KOPT-K1 (cell line): ENCODE results near the gene FBXO8.
"Not testable (repeated sequence)": the region's sequence is repeated elsewhere in the genome, so short reads cannot be mapped to it uniquely, and the experiment has no call there.

Experiments used
- H3K27ac ChIP-seq: fragments of 200-600 bp; sonication (generic); 2 replicates; pipeline ENCODE4 v1.5.1; 2016; ENCODE audit warnings: antibody characterized with exemption, mild to moderate bottlenecking, low read depth, low read length; ENCODE audit not compliant: poor library complexity, severe bottlenecking
- H3K36me3 ChIP-seq: fragments of 200-600 bp; sonication (generic); 2 replicates; pipeline ENCODE4 v1.5.1; 2017; ENCODE audit warnings: antibody characterized with exemption, mild to moderate bottlenecking, low read length, moderate library complexity; ENCODE audit not compliant: insufficient read depth
- H3K9me3 ChIP-seq: fragments of 200-600 bp; sonication (generic); 2 replicates; pipeline ENCODE4 v1.5.1; 2017; ENCODE audit warnings: antibody characterized with exemption, low read length, mild to moderate bottlenecking; ENCODE audit not compliant: insufficient read depth, poor library complexity, severe bottlenecking

The FBXO8 gene

DNA sequence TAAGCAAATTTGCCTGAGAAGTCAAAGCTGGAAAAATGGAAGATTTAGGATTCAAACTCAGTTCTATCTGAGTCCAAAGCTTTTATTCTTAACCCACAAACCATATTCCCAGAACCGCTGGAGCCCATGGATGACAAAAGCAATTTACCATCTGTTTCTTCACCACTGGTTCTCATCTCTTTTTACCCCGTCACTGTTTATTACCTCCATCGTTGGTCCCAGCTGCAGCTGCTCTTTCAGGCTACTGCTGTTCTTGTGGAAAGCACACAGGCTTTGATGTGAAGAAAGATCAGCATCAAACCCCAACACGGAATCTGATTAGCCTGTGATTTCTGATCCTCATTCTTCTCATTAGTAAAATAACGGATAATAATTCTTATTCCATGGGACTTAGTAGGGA, 9.5 kb downstream of the FBXO8 start:
- Histone ChIP-seq H3K36me3 (no peaks in the 10 kb centered on the region), H3K9me3 (no peaks in the 10 kb centered on the region), H3K27ac (no peak overlapping the region)

DNA sequence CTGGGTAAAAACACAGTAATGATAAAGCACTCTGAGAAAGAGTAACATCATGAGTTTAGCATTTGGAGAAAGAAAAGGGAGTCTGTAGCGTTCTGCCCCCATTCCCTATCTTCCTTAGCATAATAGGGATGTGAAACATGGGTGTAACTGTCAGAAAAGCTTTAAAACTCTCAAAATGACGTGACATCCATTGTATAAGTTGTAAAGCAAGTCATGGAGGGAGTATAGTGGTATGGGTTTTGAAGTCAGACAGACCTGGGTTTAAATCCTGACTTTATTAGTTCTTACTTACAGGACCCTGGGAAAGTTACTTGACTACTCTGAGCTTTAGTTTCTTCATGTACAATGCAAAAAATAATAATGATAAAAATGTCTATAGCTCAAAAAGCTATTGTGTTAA, 17.1 kb downstream of the FBXO8 start:
- H3K36me3 ChIP-seq, result 0 out of 2 replicates have a peak, but pooled peaks cover 4% of the 10 kb centered on the region
- no peak overlapping the region for H3K27ac ChIP-seq
- H3K9me3 ChIP-seq, result no peaks in the 10 kb centered on the region

DNA sequence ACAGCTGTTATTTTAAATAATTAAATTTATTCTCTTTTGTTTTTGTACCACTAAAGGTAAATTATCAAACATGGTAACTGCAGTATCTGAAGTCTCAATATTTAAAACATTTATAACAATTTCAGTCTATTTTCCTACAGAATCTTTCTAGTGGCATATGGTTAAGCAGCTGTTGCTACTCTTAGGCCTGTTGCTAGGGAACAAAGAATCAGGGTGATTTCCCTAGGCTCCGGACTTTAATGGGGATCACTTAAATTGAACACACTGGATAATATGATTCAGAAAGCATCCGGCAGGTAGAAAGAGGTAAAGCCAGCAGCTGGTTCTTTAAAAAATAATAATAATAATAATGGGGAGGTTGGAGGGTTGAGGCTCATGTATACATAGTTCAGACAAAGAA, 17.6 kb downstream of the FBXO8 start:
- Histone ChIP-seq H3K36me3 (0 out of 2 replicates have a peak, but pooled peaks cover 4% of the 10 kb centered on the region), H3K27ac (no peak overlapping the region)

DNA sequence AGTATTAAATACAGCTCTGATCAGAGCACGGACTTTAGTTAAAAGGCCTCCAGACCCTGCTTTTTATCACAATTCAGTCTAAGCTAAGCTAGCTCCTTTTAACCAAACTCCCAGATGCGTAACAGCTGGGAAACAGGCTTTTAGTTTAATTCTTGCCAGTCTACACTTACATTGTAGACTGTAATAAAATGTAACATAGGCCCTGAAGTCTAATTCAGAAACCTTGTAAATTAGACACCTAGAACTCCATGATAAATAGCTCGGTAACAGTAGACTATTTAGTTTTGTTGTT, 20.1 kb downstream of the FBXO8 start:
- no peak overlapping the region for H3K27ac ChIP-seq
- H3K36me3 ChIP-seq, result 0 out of 2 replicates have a peak, but pooled peaks cover 4% of the 10 kb centered on the region
- H3K9me3 ChIP-seq, result no peaks in the 10 kb centered on the region

More for the DNA sequence above, 17.6 kb downstream of the FBXO8 start:
- H3K9me3 ChIP-seq, result no peaks in the 10 kb centered on the region

DNA sequence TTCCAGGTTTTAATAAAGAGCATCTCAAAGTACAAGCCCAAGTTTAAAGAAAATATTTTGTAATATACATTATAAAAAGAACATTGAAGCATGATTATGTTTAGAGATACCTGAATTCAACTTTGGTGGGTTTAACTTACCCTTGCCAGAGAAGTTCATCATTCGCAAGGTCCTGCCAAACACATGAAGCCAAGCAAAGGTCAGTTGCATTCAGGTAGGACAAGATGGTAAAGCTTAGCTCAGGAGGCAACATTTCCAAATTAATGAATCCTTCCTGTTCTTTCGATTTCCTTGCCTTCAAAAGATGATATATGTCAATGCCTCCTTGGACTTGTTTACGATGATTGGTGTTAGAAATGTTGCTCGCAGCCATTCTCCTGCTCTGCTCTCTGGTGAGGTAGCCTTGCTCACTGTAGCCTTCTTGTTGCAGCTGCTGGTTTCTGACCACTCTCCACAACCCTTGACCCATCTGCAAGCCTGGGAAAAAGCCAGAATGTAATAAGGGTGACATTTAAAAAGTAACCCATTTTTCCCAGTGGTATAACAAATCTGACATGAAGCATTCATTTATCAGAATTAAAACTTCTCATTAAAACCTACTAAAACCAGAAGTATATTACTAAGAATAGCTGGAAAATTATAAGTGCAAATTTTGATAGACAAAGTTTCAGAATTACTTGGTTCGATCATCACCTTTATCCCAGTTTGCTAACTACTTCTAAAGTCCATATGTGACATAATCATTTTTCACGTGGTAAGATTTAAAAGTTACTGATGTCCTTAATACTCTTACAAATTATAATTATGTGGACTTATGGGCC, 20.6 kb downstream of the FBXO8 start:
- H3K9me3 ChIP-seq, result no peaks in the 10 kb centered on the region
- H3K27ac ChIP-seq, result no peak overlapping the region
- 0 out of 2 replicates have a peak, but pooled peaks cover 4% of the 10 kb centered on the region for H3K36me3 ChIP-seq

DNA sequence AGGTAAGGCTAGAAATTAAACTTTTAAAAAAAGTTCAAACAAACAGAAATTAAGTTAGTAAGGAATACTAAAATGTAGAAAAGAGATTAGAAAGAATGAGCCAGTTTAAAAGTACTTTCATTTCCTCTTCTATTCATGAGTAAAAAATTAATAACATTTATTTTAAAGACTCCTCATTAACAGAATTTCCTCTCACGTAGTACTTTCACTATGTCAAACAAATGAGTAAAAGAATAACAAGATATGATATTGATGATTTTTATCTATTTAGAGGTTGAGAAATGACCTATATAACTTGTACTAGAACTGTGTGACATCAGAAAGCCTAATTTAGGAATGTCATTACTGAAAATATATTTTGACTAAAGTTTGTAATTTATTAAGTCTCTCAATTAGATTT, 22.0 kb downstream of the FBXO8 start:
- H3K36me3 ChIP-seq, result 0 out of 2 replicates have a peak, but pooled peaks cover 13% of the 10 kb centered on the region
- not testable (repeated sequence) for H3K9me3 ChIP-seq, H3K27ac ChIP-seq

DNA sequence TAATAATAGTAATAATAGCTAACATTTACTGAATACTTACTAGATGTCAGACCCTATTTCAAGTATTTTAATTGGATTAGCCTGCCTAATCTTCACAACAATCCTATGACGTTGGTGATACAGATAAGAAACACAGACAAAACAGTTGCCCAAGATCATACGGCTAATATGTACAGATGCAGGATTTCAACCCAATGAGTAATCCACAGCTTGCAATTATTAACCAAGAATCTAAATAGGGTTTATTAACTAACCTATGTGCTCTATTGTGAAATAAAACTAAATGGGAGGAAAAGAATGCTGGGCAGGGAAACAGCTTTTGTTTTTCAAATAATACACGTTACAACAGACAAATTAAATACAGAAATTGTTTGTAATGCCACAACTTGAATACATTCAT, 23.4 kb downstream of the FBXO8 start:
- H3K9me3 ChIP-seq, result no peaks in the 10 kb centered on the region
- H3K27ac ChIP-seq, result no peak overlapping the region
- 0 out of 2 replicates have a peak, but pooled peaks cover 13% of the 10 kb centered on the region for H3K36me3 ChIP-seq

DNA sequence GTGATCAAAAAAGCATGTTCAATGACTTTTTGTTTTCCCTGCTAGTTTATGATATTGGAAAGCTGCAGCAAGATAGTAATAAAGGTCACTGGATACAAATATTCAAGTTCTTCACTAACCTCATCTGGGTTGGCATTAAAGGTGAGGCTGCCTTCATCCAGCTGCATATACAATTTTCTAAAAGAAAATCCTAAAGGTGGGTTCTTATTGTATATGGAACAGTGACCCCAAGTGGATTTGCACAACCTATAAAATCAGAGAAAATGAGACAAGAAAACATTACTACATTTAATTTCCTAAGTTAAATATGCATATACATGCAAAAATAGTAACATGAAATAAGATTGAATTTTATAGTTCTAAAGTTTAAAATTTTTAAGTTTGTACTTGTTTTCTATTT, 23.9 kb downstream of the FBXO8 start:
- Histone ChIP-seq H3K36me3 (0 out of 2 replicates have a peak, but pooled peaks cover 13% of the 10 kb centered on the region), H3K9me3 (no peaks in the 10 kb centered on the region), H3K27ac (no peak overlapping the region)

DNA sequence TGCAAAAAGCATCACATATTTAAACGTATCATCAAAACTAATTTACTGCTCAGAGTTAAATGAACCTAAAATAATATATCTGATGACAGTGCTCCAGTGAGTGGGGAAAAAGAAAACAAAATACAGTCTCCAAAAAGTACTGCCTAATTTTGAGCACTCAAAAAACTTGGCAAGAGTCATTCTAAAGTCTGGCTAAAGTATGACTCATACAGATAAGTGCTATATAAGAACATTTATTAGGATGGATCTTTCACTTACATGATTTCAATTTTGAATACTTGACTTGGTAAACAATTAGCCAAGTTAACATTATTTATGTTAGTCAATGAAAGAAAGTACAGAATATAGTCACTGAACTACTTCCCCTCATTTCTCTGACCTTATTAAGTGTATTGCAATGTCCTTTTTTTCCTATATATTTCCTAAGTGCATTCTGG, 27.2 kb downstream of the FBXO8 start:
- H3K27ac ChIP-seq, result no peak overlapping the region
- 0 out of 2 replicates have a peak, but pooled peaks cover 8% of the 10 kb centered on the region for H3K36me3 ChIP-seq
- H3K9me3 ChIP-seq, result no peaks in the 10 kb centered on the region

DNA sequence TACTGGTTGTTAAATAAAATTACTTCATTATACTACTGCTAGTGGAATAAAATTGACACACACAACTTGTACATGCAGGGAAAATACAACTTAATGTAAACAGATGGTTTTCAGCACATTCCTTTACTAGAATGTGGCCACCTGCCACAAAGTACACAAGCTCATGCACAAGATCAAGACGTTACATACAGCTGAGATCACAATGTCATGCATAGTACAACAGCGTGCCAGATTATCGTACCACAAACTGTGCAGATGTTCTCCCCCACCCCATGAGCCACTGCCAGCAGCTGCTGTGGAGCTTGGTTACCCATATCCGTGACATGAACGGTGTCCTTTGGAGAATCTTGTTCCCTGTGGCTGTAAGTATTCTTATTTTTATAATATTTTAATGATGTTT, 27.7 kb downstream of the FBXO8 start:
- Histone ChIP-seq H3K27ac (no peak overlapping the region), H3K36me3 (0 out of 2 replicates have a peak, but pooled peaks cover 8% of the 10 kb centered on the region), H3K9me3 (no peaks in the 10 kb centered on the region)

DNA sequence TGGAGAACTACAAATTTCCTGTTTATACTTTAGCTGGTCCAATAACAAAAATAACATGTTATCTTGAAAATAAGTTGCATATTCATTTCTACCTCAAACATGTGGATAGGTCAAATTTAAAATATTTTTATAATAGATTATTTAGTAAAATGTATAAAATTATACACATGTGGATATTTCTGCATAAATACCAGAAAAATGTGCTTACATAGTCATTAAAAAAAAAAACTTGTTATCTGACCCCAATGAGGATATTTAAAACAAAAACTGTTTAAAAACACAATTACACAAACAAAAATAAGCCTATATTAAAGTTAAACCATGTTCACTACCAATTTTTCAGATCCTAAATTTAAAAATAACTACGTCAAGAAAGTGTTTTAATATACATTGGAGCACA, 28.1 kb downstream of the FBXO8 start:
- Histone ChIP-seq H3K9me3 (no peaks in the 10 kb centered on the region), H3K36me3 (0 out of 2 replicates have a peak, but pooled peaks cover 8% of the 10 kb centered on the region), H3K27ac (no peak overlapping the region)

DNA sequence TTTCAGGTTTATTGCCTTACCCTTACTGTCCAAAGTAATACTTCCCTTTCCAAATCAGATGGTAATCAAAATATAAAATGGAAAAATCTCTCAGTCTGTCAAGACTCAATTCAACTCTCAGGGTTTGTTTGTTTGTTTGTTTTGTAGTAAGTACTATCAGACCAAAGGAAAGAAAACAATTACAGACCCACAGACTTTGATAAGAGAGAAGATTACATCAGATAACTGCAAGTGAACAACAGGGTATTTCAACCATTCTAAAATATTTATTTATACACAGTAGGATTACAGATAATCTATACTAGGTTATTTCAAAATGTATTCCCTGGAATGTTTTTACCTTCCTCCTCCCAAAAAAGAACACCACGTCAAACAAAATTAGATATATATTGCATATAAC, 28.9 kb downstream of the FBXO8 start:
- 0 out of 2 replicates have a peak, but pooled peaks cover 8% of the 10 kb centered on the region for H3K36me3 ChIP-seq

DNA sequence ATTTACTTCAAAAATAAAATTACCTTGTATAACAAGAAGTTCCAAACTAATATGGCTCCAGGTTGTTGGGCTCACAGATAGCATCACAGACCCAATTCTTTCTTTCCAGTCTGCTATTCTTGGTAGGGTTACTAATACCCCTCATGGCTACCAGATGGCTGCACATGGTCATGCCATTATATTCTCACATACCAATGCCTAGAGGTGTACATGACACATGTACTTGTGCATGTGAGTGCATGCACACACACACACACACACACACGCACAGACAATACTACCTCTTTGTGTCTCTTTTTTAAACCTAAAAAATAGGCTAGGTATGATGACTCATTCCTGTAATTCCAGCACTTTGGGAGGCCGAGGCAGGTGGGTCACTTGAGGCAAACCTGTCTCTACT, 31.1 kb downstream of the FBXO8 start:
- Histone ChIP-seq H3K9me3 (no peaks in the 10 kb centered on the region), H3K36me3 (0 out of 2 replicates have a peak, but pooled peaks cover 7% of the 10 kb centered on the region), H3K27ac (no peak overlapping the region)

More for the DNA sequence above, 28.9 kb downstream of the FBXO8 start:
- no peaks in the 10 kb centered on the region for H3K9me3 ChIP-seq
- no peak overlapping the region for H3K27ac ChIP-seq

DNA sequence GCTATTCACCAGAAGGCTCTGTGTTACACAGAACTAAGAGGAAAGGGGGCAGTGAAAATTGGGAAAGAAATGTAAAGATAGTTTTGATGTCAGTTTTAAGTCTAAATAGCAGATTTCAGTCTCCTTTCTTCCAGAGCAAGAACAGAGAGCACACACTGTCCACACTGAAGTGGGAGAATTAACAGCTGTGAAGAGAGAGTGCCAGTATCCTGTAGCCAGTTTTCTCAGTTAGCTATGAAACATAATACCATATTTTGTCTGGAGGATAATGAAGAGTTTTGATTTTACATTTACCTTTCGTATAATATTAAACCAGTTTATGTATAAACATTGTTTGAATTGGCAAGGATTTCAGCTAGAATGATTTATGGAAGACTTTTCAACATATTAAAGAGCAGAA, 35.1 kb downstream of the FBXO8 start:
- Histone ChIP-seq H3K27ac (no peak overlapping the region), H3K9me3 (no peaks in the 10 kb centered on the region), H3K36me3 (no peaks in the 10 kb centered on the region)

DNA sequence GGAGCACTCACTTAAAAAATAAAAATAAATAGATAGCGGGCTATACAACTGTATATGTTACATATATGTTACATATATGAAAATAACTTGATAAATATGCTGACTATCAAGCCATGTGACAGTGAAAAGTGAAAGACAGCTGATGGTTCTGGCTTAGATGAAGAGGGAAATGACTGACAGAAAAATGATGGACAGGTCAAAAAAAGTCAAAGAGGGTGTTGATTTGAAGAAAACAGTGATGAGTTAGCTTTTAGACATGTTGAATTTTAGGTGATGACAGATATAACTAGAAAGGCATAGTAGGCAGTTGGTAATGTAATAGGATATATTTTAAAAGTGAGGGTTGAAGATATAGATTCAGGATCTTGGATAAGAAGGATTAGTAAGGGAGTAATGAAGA, 37.8 kb downstream of the FBXO8 start:
- no peak overlapping the region for H3K27ac ChIP-seq
- no peaks in the 10 kb centered on the region for H3K9me3 ChIP-seq
- 0 out of 2 replicates have a peak, but pooled peaks cover 3% of the 10 kb centered on the region for H3K36me3 ChIP-seq

DNA sequence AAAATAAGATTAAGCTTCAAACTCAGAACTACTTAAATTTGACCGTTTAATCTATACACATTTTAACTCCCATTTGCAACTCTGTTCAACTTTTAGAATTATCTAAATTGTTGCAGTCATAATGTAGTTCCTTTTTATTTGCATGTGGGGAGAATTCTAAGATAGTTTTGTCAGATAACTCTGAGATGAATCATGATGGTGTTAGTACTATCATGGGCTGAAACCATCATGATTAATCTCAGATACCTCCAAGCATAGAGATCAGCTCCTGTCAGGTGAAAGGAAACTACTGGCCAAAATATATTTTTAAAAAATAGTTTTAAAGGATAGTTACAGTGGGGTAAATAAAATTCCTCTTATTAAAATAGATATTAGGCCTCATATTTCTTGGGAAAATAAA, 39.0 kb downstream of the FBXO8 start:
- no peak overlapping the region for H3K27ac ChIP-seq
- H3K36me3 ChIP-seq, result 0 out of 2 replicates have a peak, but pooled peaks cover 3% of the 10 kb centered on the region
- no peaks in the 10 kb centered on the region for H3K9me3 ChIP-seq
